GM19023 (cell line): ENCODE measurements around the gene BCKDHB.

Source experiments
- ATAC-seq: cut with Tn5 transposase; IDR thresholded peaks from one replicate; pipeline ENCODE4 v1.9.1; 2021; ENCODE audit warnings: mild to moderate bottlenecking, moderate library complexity; ENCODE audit not compliant: unreplicated experiment

Gene BCKDHB

GRCh38 chr6:80328652-80329051, 222.2 kb downstream of the BCKDHB start:
- no peak for ATAC-seq

- ATAC-seq: no peak
Observed at GRCh38 chr6:80329496-80329895, 223.0 kb downstream of the BCKDHB start.

- no peak for ATAC-seq
Observed at GRCh38 chr6:80330961-80331360, 224.5 kb downstream of the BCKDHB start.

- no peak for ATAC-seq
Observed at GRCh38 chr6:80331522-80331921, 225.1 kb downstream of the BCKDHB start.

- no peak for ATAC-seq
Observed at GRCh38 chr6:80331974-80332373, 225.5 kb downstream of the BCKDHB start.

GRCh38 chr6:80333342-80333741, 226.9 kb downstream of the BCKDHB start:
- ATAC-seq: no peak

- ATAC-seq: no peak
Observed at GRCh38 chr6:80335121-80335531, 228.7 kb downstream of the BCKDHB start.

- ATAC-seq: no peak
Observed at GRCh38 chr6:80336911-80337310, 230.4 kb downstream of the BCKDHB start.

GRCh38 chr6:80338201-80338836, 231.8 kb downstream of the BCKDHB start:
- peak; percentile 97 for ATAC-seq

- no peak for ATAC-seq
Observed at GRCh38 chr6:80339421-80339820, 232.9 kb downstream of the BCKDHB start.

GRCh38 chr6:80340280-80340679, 233.8 kb downstream of the BCKDHB start:
- no peak for ATAC-seq

- no peak for ATAC-seq
Observed at GRCh38 chr6:80340686-80341085, 234.2 kb downstream of the BCKDHB start.

GRCh38 chr6:80341330-80341729, 234.9 kb downstream of the BCKDHB start:
- no peak for ATAC-seq

- ATAC-seq: no peak
Observed at GRCh38 chr6:80343511-80343910, 237.0 kb downstream of the BCKDHB start.

- no peak for ATAC-seq
Observed at GRCh38 chr6:80347101-80347500, 240.6 kb downstream of the BCKDHB start.

GRCh38 chr6:80348263-80348662, 241.8 kb downstream of the BCKDHB start:
- no peak for ATAC-seq

GRCh38 chr6:80356000-80356399, 249.5 kb downstream of the BCKDHB start:
- ATAC-seq: no peak

GRCh38 chr6:80356545-80356944, 250.1 kb downstream of the BCKDHB start:
- no peak for ATAC-seq

GRCh38 chr6:80357081-80357480, 250.6 kb downstream of the BCKDHB start:
- ATAC-seq: no peak

- ATAC-seq: no peak
Observed at GRCh38 chr6:80357674-80358073, 251.2 kb downstream of the BCKDHB start.

GRCh38 chr6:80363501-80364122, 257.1 kb downstream of the BCKDHB start:
- no peak for ATAC-seq

- no peak for ATAC-seq
Observed at GRCh38 chr6:80364149-80364548, 257.7 kb downstream of the BCKDHB start.

- no peak for ATAC-seq
Observed at GRCh38 chr6:80366051-80366450, 259.6 kb downstream of the BCKDHB start.
